Ovary (tissue), 3 donors: ENCODE measurements around the gene VEPH1.

Experiments used
- CTCF ChIP-seq, 3 donors: fragments of 450-650 bp in 2 of 3; fragments of 200-600 bp in 1 of 3; IDR thresholded peaks; one replicate each; pipeline versions ENCODE4 v1.5.1 to v1.8.0; 2016 to 2022; ENCODE audit warnings: antibody characterized with exemption in 3 of 3, mild to moderate bottlenecking in 1 of 3
- EP300 ChIP-seq: sonication (generic); formaldehyde crosslinking; IDR thresholded peaks from one replicate; pipeline ENCODE4 v1.6.1; 2017; ENCODE audit warnings: antibody characterized with exemption
- POLR2A ChIP-seq: fragments of 450-650 bp; IDR thresholded peaks from one replicate; pipeline ENCODE4 v1.6.1; 2017; ENCODE audit warnings: antibody characterized with exemption, mild to moderate bottlenecking, moderate library complexity
- donor health status: DM: no; HTN: no; CAD: no.

GRCh38 chr3:157330206-157330605 is 173.0 kb downstream of the VEPH1 start:
- TF ChIP-seq CTCF (IDR thresholded peaks at IDR 0.05) (no peak), POLR2A (no peak), EP300 (no peak)
